MM.1S (cell line): Measurements from ENCODE around the gene LZTFL1.

ENCODE experiments used
- EZH2 ChIP-seq: fragments of 300-600 bp; sonication (generic); optimal IDR thresholded peaks from 2 replicates; pipeline ENCODE3; 2017; ENCODE audit warnings: low read depth, mild to moderate bottlenecking, antibody characterized with exemption, low read length, mixed read lengths
- EZH2phosphoT487 ChIP-seq: fragments of 300-600 bp; sonication (generic); IDR thresholded peaks from 2 replicates; pipeline ENCODE4 v1.6.1; 2018; ENCODE audit warnings: antibody characterized with exemption, low read length
- TF ChIP-seq, protein P1 (sequence below): fragments of 300-600 bp; sonication (generic); IDR thresholded peaks from 2 replicates; pipeline ENCODE4 v1.5.1; 2016; ENCODE audit warnings: antibody characterized with exemption, low read length, mixed read lengths

- TF ChIP-seq, protein P1, sequence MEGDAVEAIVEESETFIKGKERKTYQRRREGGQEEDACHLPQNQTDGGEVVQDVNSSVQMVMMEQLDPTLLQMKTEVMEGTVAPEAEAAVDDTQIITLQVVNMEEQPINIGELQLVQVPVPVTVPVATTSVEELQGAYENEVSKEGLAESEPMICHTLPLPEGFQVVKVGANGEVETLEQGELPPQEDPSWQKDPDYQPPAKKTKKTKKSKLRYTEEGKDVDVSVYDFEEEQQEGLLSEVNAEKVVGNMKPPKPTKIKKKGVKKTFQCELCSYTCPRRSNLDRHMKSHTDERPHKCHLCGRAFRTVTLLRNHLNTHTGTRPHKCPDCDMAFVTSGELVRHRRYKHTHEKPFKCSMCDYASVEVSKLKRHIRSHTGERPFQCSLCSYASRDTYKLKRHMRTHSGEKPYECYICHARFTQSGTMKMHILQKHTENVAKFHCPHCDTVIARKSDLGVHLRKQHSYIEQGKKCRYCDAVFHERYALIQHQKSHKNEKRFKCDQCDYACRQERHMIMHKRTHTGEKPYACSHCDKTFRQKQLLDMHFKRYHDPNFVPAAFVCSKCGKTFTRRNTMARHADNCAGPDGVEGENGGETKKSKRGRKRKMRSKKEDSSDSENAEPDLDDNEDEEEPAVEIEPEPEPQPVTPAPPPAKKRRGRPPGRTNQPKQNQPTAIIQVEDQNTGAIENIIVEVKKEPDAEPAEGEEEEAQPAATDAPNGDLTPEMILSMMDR, result no peak
- no peak for TF ChIP-seq EZH2phosphoT487
- TF ChIP-seq EZH2, result no peak
These were observed 51.3 kb downstream of the LZTFL1 start for GRCh38 chr3:45790596-45790995.
